ENCODE measurements around the gene SLC35F6.

DNA sequence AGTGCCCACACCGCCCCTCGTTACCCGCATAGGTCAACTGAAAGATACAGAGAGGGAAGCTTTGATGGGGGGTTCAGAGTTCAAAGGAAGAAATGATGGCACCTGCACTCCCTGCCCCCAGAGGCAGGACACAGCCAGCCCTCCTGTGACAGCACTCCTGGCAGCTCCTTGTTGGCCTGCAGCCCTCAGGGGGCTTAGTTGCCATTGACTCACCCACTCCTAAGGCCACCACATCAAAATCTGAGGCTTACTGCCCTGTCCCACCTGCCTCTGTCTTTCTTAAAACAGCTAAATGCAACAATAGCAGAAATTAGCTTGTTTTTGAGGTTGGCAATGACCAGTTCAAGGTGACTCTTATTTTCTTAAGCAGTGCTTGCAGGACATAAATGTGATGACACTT, 31.6 kb upstream of the SLC35F6 start:
- TF ChIP-seq CTCF (IDR thresholded peaks at IDR 0.05) = no peak
- TF ChIP-seq POLR2A (IDR thresholded peaks at IDR 0.05) = no peak

Data from ovary (tissue), 3 donors.